Left ventricle myocardium inferior (tissue), 1 donor: ENCODE results near the gene KIN. TPM values are rescaled to one million over a fixed set of nuclear protein-coding genes. Genes with fewer than 3 reads are reported as not detected.
"Not testable (repeated sequence)": the region's sequence is repeated elsewhere in the genome, so short reads cannot be mapped to it uniquely, and the experiment has no call there.

ENCODE experiments used
- DNase-seq: peaks from one replicate; pipeline ENCODE4 v3.0.0-alpha.2; 2020
- H3K27ac ChIP-seq: fragments of 200-600 bp; replicated peaks from 2 replicates; pipeline ENCODE4 v1.8.0; 2021
- H3K27me3 ChIP-seq: fragments of 200-600 bp; 2 replicates; pipeline ENCODE4 v1.8.0; 2021; ENCODE audit warnings: low read depth
- H3K36me3 ChIP-seq: fragments of 200-600 bp; 2 replicates; pipeline ENCODE4 v1.8.0; 2021
- H3K4me1 ChIP-seq: fragments of 200-600 bp; 2 replicates; pipeline ENCODE4 v1.8.0; 2021
- H3K4me3 ChIP-seq: fragments of 200-600 bp; 2 replicates; pipeline ENCODE4 v1.8.0; 2021; ENCODE audit warnings: mild to moderate bottlenecking, moderate library complexity
- H3K9me3 ChIP-seq: fragments of 200-600 bp; replicated peaks from 2 replicates; pipeline ENCODE4 v1.8.0; 2021
- CTCF ChIP-seq: fragments of 200-600 bp; IDR thresholded peaks from 2 replicates; pipeline ENCODE4 v1.8.0; 2021; ENCODE audit warnings: antibody characterized with exemption, mild to moderate bottlenecking, borderline replicate concordance
- intact Hi-C: fragments of 100-400 bp; cut with micrococcal nuclease; formaldehyde crosslinking; loops from one replicate; pipeline ENCODE4 v1.11.0; 2022
- total RNA-seq: library from RNA; stranded (reverse); fragmentation: NEBNext Ultra II Directional; extraction: Animal tissue kit (Norgen Biotek cat#: 25700); gene quantifications from one replicate; pipeline ENCODE4 v1.2.1, GENCODE V29; 2021
- donor health status: DM: no; HTN: yes; CAD: no; lungs with severe emphysema.

KIN gene
- total RNA-seq, 1 donor from 2014 or later = 10.0 TPM

GRCh38 chr10:7720478-7720877 is 67.3 kb downstream of the KIN start:
- no peaks in the 10 kb centered on the region for H3K9me3 ChIP-seq
- no peaks in the 10 kb centered on the region for H3K36me3 ChIP-seq
- peaks cover 16% of the 10 kb centered on the region for H3K27me3 ChIP-seq
- no peak for TF ChIP-seq CTCF
- intact Hi-C loops = no loop called here
- no peak for DNase-seq
- H3K4me3 ChIP-seq = no peak overlapping the region
- H3K4me1 ChIP-seq = no peaks in the 10 kb centered on the region
- no peak overlapping the region for H3K27ac ChIP-seq

DNA sequence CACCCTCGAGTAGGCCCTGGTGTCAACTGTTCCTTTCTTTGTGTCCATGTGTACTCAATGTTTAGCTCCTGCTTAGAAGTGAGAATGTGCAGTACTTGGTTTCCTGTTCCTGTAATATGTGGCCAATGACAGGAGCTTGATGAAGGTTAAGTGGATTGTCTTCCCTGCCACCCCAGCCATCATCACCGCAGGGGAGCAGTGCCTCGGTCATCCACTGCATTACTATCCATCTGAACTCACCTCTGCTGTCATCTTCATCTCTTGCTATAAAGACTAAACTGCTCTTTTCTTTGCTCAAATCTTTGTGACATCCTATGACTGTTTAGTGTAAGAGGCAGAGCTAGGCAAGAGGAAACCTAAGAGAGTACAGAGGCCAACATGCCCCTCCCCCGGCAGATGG is 69.1 kb downstream of the KIN start:
- no peaks in the 10 kb centered on the region for H3K36me3 ChIP-seq
- H3K27ac ChIP-seq = no peak overlapping the region
- peaks cover 6% of the 10 kb centered on the region for H3K27me3 ChIP-seq
- H3K9me3 ChIP-seq = no peaks in the 10 kb centered on the region
- no peak for DNase-seq
- no peak overlapping the region for H3K4me3 ChIP-seq
- intact Hi-C loops = no loop called here
- H3K4me1 ChIP-seq = no peaks in the 10 kb centered on the region
- no peak for TF ChIP-seq CTCF

GRCh38 chr10:7717767-7718166 is 70.0 kb downstream of the KIN start:
- Histone ChIP-seq H3K4me3 (no peak overlapping the region), H3K27ac (no peak overlapping the region), H3K9me3 (no peaks in the 10 kb centered on the region), H3K27me3 (peaks cover 6% of the 10 kb centered on the region), H3K36me3 (no peaks in the 10 kb centered on the region), H3K4me1 (no peaks in the 10 kb centered on the region)
- intact Hi-C loops = no loop called here
- TF ChIP-seq CTCF = no peak
- no peak for DNase-seq

- Histone ChIP-seq H3K9me3 (no peaks in the 10 kb centered on the region), H3K4me3 (no peak overlapping the region), H3K36me3 (no peaks in the 10 kb centered on the region), H3K27me3 (peaks cover 6% of the 10 kb centered on the region), H3K4me1 (no peaks in the 10 kb centered on the region), H3K27ac (no peak overlapping the region)
- no peak for DNase-seq
- intact Hi-C loops = no loop called here
- no peak for TF ChIP-seq CTCF
Observed at GRCh38 chr10:7715515-7715914, 72.3 kb downstream of the KIN start.

DNA sequence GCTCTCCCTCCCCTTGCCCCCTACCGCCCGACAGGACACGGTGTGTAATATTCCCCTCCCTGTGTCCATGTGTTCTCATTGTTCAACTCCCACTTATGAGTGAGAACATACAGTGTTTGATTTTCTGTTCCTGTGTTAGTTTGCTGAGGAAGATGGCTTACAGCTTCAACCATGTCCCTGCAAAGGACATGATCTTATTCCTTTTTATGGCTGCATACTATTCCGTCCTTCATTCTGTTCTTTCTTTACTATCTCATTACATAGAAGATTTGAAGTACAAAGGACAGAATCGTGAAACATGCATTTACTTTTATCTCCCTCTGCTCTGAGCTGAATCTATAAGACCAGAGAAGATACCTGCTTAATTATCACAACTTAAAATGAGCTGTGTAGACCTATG is 76.7 kb downstream of the KIN start:
- H3K4me1 ChIP-seq, H3K9me3 ChIP-seq, intact Hi-C loops, H3K36me3 ChIP-seq, H3K27ac ChIP-seq, DNase-seq, H3K4me3 ChIP-seq: not testable (repeated sequence)
- H3K27me3 ChIP-seq = peaks cover 14% of the 10 kb centered on the region

DNA sequence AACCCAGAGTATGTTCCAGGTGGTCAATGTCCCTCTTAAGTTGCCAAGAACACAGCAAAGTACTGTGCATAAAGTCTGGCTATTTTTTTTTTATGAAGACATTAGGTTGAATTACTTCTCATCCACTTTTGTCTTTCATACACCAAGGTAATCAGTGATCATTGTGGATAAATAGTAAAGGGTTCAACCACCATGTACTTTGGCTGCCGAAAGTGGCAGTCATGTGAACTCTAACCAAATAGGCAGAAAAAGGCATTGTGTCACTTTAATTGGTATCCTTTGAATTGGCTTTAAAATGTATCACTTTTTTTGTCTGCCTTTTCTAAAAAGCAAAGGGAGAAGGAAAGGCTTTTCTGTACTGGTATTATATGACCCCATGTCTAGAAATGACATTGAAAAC is 77.3 kb downstream of the KIN start:
- Histone ChIP-seq H3K27ac (no peak overlapping the region), H3K36me3 (no peaks in the 10 kb centered on the region), H3K9me3 (no peaks in the 10 kb centered on the region), H3K4me3 (no peak overlapping the region), H3K27me3 (peaks cover 20% of the 10 kb centered on the region), H3K4me1 (no peaks in the 10 kb centered on the region)
- intact Hi-C loops = no loop called here
- TF ChIP-seq CTCF = no peak
- no peak for DNase-seq
